Medulla oblongata (tissue), 1 donor: ENCODE results near the gene ZFAND3.

Experiments
- DNase-seq: peaks from one replicate; pipeline ENCODE4 v3.0.0-alpha.2; 2015; ENCODE audit errors: extremely low spot score

The ZFAND3 gene

DNA sequence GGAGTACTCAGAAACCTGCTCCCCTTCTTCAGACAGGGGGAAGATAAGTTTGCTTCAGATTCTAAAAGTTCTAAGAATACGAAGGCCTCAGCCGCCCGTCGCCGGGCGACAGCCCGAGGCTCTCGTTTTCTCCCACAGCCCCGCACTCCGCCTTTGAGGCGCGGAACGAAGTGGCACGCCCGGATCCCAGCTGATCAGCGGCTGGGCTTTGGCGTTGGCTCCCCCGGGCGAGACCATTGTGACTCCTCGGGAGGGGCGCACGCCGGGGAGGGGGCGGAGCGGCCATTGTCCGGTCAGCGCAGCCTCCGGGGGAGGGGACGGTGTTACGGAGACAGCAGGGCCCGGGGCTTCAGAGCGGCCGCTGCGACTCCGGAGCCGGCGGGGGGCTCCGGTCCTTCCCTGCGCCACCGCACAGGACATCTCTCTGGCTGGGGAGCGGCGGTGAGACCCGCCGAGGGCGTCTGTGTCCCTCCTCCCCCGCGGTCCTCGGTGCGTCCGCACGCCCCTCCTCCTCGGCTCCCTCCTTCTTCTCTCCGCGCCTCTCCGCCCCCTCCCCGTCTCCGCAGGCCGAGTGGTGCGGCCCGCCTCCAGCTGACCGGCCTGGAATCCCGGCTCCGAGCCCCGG is at the start of gene ZFAND3:
Gene ZFAND3, plus strand, starts transcription at position 551 of the 625 bp plus-strand sequence. CDS start 219 bp downstream, outside the sequence.
- peak; percentile 97 for DNase-seq

- no peak for DNase-seq
Observed at GRCh38 chr6:37774028-37774680, 45.4 kb upstream of the ZFAND3 start.

DNA sequence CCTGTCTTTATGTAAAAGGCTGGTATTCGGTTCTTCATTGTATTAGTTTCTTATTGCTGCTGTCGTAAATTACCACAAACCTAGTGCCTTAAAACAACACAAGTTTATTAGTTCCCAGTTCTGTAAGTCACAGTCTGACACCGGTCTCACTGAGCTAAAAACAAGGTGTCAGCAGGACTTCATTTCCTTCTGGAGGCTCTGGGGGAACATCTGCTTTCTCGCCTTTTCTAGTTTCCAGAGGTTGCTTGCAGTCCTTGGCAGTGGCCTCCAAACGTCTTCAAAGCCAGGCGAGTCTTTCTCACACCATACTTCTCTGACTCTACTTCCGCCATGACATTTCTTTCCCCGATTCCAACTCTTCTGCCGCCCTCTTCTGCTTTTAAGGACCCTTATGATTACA is 43.0 kb upstream of the ZFAND3 start:
- no peak for DNase-seq

DNA sequence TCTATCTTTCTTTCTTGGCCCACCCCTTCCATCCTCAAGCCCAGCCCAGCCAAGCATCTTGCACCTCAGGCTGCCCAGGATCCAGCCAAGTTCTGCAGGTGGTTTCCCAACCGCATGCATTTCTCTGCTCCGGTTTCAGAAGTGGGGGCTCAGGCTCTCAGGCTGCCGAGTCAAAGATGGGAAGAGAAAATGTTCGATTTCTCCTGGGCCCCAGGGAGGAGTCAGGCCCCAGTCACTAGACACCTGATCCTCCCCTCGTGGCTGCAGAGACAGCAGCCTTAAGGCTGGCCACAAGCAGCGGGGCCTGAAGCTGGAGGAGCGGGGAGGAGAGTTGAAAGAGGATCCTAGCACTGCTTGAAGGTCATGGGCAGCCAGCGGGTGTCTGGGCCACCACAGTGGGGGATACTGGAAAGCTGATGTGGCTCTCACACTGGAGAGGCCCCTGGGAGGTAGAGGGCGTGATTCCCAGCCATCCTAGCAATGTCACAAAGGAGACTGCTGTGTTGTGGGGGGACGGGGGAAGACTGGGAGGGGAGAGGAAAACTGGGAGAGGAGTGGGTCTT is 42.2 kb upstream of the ZFAND3 start:
- DNase-seq: no peak

DNA sequence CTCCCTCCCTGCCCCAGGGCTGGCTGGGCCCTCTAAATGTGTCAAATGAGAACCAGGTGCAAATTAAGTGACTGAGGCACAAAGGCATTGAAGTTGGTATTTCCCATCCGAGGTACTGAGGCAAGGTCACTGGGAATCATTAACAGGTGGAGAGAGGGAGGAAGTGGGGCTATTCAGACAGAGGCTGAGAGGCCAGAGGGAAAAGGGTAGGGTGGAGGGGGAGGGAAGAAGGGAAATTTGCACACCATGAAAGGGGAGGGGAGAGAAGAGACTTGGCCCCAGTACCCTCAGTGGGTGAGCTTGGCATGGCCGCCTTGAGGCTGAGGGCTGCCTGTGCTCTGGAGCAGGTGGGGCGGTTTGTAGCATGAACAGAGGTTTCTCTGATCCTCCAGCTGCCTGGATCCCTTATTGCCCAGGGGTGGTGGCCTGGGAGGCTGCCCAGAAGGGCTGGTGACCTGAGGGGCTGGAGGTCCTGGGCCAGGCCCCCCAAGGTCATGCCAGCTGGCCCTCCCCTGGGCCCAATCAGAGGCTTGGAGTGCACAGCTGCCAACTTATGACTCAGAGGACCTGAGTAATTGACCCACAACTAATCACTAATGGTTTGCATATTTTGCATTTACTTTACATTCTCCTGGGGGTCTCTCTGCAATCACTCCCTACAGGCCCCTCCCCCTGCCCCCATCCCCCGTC is 40.3 kb upstream of the ZFAND3 start:
- no peak for DNase-seq

DNA sequence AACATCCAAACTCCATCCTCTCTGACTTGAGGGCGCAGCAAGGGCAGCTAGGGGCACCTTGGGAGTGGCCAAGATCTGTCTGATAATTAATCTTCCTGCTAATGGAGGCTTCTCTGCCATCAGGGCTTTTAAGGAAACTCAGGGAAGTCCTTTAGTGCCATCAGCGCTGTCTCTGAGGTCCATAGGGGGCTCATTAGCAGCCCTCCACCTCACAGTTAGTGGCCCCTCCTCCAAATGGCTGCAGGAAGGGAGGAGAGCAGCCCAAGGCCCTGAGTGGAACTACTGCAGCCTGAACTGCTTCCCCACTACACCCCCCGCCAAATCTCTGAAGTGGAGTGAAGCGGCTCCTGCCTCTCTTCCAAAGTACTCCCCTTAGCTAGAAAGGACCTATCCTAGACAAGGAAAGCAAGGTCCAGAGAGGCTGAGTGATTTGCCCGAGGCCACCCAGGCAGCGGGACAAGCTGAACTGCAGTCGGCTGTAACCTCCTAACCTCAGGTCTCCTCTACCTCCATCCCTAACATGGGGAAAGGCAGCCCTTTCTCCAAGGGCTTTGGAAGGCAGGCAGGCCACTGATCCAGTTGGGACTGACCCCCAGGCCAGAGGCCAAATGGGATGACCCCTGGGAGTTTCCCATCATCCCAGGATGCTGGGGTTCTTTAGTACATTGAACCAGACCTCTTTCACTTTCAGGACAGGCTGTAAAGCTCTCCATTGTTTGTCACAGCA is 39.5 kb upstream of the ZFAND3 start:
- no peak for DNase-seq

GRCh38 chr6:37781788-37782187 is 37.7 kb upstream of the ZFAND3 start:
- no peak for DNase-seq

- DNase-seq: peak; percentile 22
Observed at GRCh38 chr6:37783025-37783855, 36.3 kb upstream of the ZFAND3 start.

DNA sequence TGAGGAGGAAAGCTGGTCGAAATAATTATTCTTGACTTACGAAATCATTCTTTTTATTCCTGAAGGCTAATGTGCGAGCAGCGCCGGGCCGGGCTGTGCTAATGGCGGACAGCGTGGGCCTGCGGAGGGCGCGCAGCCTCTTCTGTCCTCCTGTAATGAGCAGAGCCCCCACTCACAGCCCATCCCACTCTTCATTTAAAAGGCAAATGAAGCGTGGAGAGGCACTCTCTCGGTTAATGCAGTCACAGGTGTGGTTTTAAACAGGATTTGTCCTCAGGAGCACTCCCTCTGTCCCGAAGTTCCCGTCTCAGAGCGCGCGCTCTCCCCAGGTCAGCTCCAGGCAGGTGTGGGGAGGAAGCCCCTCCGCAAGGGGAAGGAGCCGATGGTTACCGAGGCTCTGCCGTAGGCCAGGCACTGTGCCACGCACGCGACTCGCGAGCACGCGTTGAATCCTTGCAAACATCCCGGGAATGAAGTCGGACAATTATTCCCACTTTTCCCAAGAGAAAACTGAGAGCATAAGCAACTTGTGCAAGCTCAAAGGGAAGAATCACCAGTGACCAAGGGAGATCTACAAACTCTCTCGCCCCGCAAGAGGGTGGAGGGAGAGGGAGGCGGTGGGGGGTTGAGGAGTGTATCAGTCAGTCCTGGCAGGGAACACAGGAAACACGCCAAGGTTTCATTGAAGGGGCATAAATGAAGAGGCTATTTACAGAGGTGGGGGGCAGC is 35.5 kb upstream of the ZFAND3 start:
- peak; percentile 11 for DNase-seq

GRCh38 chr6:37784585-37784967 is 35.0 kb upstream of the ZFAND3 start:
- DNase-seq: peak; percentile 10

GRCh38 chr6:37785002-37785662 is 34.4 kb upstream of the ZFAND3 start:
- DNase-seq: no peak

- DNase-seq: no peak
Observed at GRCh38 chr6:37785663-37786270, 33.8 kb upstream of the ZFAND3 start.

GRCh38 chr6:37787216-37787615 is 32.3 kb upstream of the ZFAND3 start:
- no peak for DNase-seq

- no peak for DNase-seq
Observed at GRCh38 chr6:37788259-37788658, 31.3 kb upstream of the ZFAND3 start.

GRCh38 chr6:37791156-37791919 is 28.2 kb upstream of the ZFAND3 start:
- peak; percentile 94 for DNase-seq

GRCh38 chr6:37792457-37793033 is 27.0 kb upstream of the ZFAND3 start:
- no peak for DNase-seq

DNA sequence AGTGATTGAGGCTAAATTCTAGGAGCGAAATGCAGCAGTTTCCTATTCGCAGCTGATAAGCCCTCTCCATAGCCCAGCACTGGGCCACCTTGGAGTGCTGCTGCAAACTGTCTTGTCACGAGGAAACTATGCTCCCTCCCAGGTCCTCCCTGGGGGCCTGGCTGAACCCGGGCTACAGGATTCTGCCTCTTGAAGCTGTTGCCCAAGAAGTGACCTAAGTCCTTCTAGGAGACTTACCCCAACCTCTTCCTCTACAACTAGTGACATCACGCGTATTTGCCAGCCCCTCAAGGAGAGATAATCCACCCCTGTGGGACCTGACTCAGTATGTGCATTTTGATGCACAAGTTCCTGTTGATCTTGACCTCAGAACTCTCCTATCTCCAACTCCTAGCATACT is 26.5 kb upstream of the ZFAND3 start:
- DNase-seq: no peak

GRCh38 chr6:37794825-37795224 is 24.7 kb upstream of the ZFAND3 start:
- no peak for DNase-seq
